ENCODE data around the gene MYH3. TPM values are rescaled to one million over a fixed set of nuclear protein-coding genes. Genes with fewer than 3 reads are reported as not detected.

The MYH3 gene
- total RNA-seq, 1 experiment from 2014 or later = 2.9 TPM

DNA sequence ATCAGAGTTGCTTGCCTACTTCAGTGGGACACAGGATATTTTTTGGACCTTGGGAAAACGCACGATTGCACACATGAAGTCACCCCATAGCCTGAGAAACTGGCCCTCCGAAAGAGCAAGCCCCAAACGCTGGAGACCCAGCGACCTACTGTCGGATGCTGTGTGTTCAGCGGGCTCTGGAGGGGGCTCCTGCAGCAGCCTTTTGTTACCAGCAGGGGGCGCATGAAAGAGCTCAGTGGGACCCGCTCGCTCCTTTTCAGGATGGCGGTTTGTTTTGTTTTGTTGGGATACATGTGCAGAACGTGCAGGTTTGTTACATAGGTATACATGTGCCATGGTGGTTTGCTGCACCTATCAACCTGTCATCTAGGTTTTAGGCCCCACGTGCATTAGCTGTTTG is 28.4 kb downstream of the MYH3 start:
- peak; percentile 76 for DNase-seq
- Mint-ChIP-seq H3K27ac (no peak overlapping the region), H3K4me3 (no peak overlapping the region), H3K27me3 (ENCODE audit: low read depth) (peaks cover 1% of the 10 kb centered on the region; the same call in 1 of the 2 replicates), H3K9me3 (no peaks in the 10 kb centered on the region; a peak in 1 of 5 replicates), H3K36me3 (ENCODE audit: insufficient read depth in 1 of 3, low read depth in 3 of 3) (peaks cover 5 to 13% (median 12%) of the 10 kb centered on the region in 3 experiments; a peak in 6 of 7 replicates), H3K4me1 (no peaks in the 10 kb centered on the region)
- Histone ChIP-seq H4K8ac (replicated peaks; ENCODE audit: insufficient read length, low read depth, low read length) (no peak overlapping the region), H3K9me3 (ENCODE audit: control insufficient read depth, low read depth, low read length) (no peaks in the 10 kb centered on the region), H3K9ac (ENCODE audit: extremely low read depth, insufficient read length, low read length) (no peak overlapping the region), H3K56ac (ENCODE audit: insufficient read length, low read depth, low read length) (no peak overlapping the region), H3K14ac (ENCODE audit: insufficient read depth, low read length) (no peak overlapping the region), H2BK15ac (ENCODE audit: low read depth, low read length) (no peak overlapping the region), H3K79me2 (ENCODE audit: insufficient read depth, low read length) (no peaks in the 10 kb centered on the region), H2BK12ac (ENCODE audit: insufficient read length, low read depth, low read length) (no peak overlapping the region), H3K18ac (ENCODE audit: insufficient read length, low read depth, low read length) (no peak overlapping the region), H2BK20ac (ENCODE audit: low read depth, low read length, poor library complexity, severe bottlenecking) (no peak overlapping the region), H4K5ac (ENCODE audit: insufficient read length, low read depth, low read length) (no peak overlapping the region), H3K27me3 (ENCODE audit: insufficient read depth, low read length) (no peaks in the 10 kb centered on the region), H3K23me2 (ENCODE audit: insufficient read length, low read depth, low read length, poor library complexity, severe bottlenecking) (no peaks in the 10 kb centered on the region), H2BK5ac (ENCODE audit: insufficient read length, low read length) (no peak overlapping the region), H2AFZ (ENCODE audit: low read length) (no peak overlapping the region), H3K79me1 (ENCODE audit: insufficient read depth, low read depth, low read length, poor library complexity, severe bottlenecking) (no peaks in the 10 kb centered on the region), H2BK120ac (ENCODE audit: low read depth, low read length, poor library complexity, severe bottlenecking) (no peak overlapping the region), H3K23ac (ENCODE audit: insufficient read length, low read depth, low read length) (no peak overlapping the region), H3K4me1 (ENCODE audit: insufficient read depth, low read length) (no peaks in the 10 kb centered on the region), H3T11ph (ENCODE audit: low read length) (no peak overlapping the region), H4K91ac (ENCODE audit: insufficient read length, low read depth, low read length) (no peak overlapping the region), H3K4me2 (ENCODE audit: insufficient read depth, insufficient read length, low read length) (no peak overlapping the region), H2AK5ac (ENCODE audit: insufficient read length, low read length) (no peak overlapping the region), H3K4ac (ENCODE audit: low read depth, low read length) (no peak overlapping the region), H3K27ac (ENCODE audit: insufficient read length, low read depth, low read length) (no peak overlapping the region), H4K20me1 (ENCODE audit: control insufficient read depth, insufficient read depth, insufficient read length) (no peaks in the 10 kb centered on the region)
- TF ChIP-seq, protein P1, sequence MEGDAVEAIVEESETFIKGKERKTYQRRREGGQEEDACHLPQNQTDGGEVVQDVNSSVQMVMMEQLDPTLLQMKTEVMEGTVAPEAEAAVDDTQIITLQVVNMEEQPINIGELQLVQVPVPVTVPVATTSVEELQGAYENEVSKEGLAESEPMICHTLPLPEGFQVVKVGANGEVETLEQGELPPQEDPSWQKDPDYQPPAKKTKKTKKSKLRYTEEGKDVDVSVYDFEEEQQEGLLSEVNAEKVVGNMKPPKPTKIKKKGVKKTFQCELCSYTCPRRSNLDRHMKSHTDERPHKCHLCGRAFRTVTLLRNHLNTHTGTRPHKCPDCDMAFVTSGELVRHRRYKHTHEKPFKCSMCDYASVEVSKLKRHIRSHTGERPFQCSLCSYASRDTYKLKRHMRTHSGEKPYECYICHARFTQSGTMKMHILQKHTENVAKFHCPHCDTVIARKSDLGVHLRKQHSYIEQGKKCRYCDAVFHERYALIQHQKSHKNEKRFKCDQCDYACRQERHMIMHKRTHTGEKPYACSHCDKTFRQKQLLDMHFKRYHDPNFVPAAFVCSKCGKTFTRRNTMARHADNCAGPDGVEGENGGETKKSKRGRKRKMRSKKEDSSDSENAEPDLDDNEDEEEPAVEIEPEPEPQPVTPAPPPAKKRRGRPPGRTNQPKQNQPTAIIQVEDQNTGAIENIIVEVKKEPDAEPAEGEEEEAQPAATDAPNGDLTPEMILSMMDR (conservative IDR thresholded peaks at IDR 0.05) = peak; percentile 85
- WGBS (ENCODE audit: extremely low coverage, insufficient read length, low lambda C conversion rate) = no CpG with 5 or more reads among the region's 13 CpGs

Data from H9 (cell line).